Measurements from ENCODE around the gene NCAM2. TPM values are rescaled to one million over a fixed set of nuclear protein-coding genes. Genes with fewer than 3 reads are reported as not detected.

NCAM2 gene
- polyA plus RNA-seq, 1 experiment: 7.7 TPM

GRCh38 chr21:21246007-21246406 lies 247.8 kb downstream of the NCAM2 start:
- H3K4me3 ChIP-seq (ENCODE audit: low read depth, low read length): no peak overlapping the region
- no peaks in the 10 kb centered on the region for H3K27me3 ChIP-seq (ENCODE audit: control insufficient read depth, insufficient read depth, low read length)
- H3K9me3 ChIP-seq (ENCODE audit: control insufficient read depth, insufficient read depth, low read length): no peaks in the 10 kb centered on the region
- no peak overlapping the region for H3K27ac ChIP-seq (ENCODE audit: low read depth, low read length)
- ChIA-PET CTCF (interaction anchor here (0.9 kb wide), 1 partner anchor 676 kb away, joined by 4 read pairs; no protein-coding TSS in a partner anchor), POLR2A (no interaction called here)
- TF ChIP-seq CTCF (IDR thresholded peaks at IDR 0.05; ENCODE audit: low read depth, low read length): no peak
- no peak for DNase-seq (ENCODE audit: low read depth, low spot score)

GRCh38 chr21:21247424-21247823 lies 249.2 kb downstream of the NCAM2 start:
- no peaks in the 10 kb centered on the region for H3K27me3 ChIP-seq (ENCODE audit: control insufficient read depth, insufficient read depth, low read length)
- CTCF ChIA-PET: no interaction called here
- POLR2A ChIA-PET: no interaction called here
- no peak for TF ChIP-seq CTCF (IDR thresholded peaks at IDR 0.05; ENCODE audit: low read depth, low read length)
- DNase-seq (ENCODE audit: low read depth, low spot score): no peak
- no peak overlapping the region for H3K27ac ChIP-seq (ENCODE audit: low read depth, low read length)
- H3K4me3 ChIP-seq (ENCODE audit: low read depth, low read length): no peak overlapping the region
- no peaks in the 10 kb centered on the region for H3K9me3 ChIP-seq (ENCODE audit: control insufficient read depth, insufficient read depth, low read length)

- H3K9me3 ChIP-seq (ENCODE audit: control insufficient read depth, insufficient read depth, low read length): no peaks in the 10 kb centered on the region
- no peak for DNase-seq (ENCODE audit: low read depth, low spot score)
- POLR2A ChIA-PET: no interaction called here
- H3K27ac ChIP-seq (ENCODE audit: low read depth, low read length): no peak overlapping the region
- no peaks in the 10 kb centered on the region for H3K27me3 ChIP-seq (ENCODE audit: control insufficient read depth, insufficient read depth, low read length)
- no peak for TF ChIP-seq CTCF (IDR thresholded peaks at IDR 0.05; ENCODE audit: low read depth, low read length)
- H3K4me3 ChIP-seq (ENCODE audit: low read depth, low read length): no peak overlapping the region
- CTCF ChIA-PET: interaction anchor here (0.6 kb wide), 1 partner anchor 181 kb away, joined by 5 read pairs; no protein-coding TSS in a partner anchor
These were observed 263.8 kb downstream of the NCAM2 start for GRCh38 chr21:21262048-21262447.

GRCh38 chr21:21268061-21268471 lies 269.9 kb downstream of the NCAM2 start:
- H3K27ac ChIP-seq (ENCODE audit: low read depth, low read length): no peak overlapping the region
- CTCF ChIA-PET: interaction anchor here (0.8 kb wide), 1 partner anchor 36 kb away, joined by 3 read pairs; no protein-coding TSS in a partner anchor
- H3K27me3 ChIP-seq (ENCODE audit: control insufficient read depth, insufficient read depth, low read length): no peaks in the 10 kb centered on the region
- TF ChIP-seq CTCF (IDR thresholded peaks at IDR 0.05; ENCODE audit: low read depth, low read length): no peak
- POLR2A ChIA-PET: no interaction called here
- no peak overlapping the region for H3K4me3 ChIP-seq (ENCODE audit: low read depth, low read length)
- H3K9me3 ChIP-seq (ENCODE audit: control insufficient read depth, insufficient read depth, low read length): no peaks in the 10 kb centered on the region
- DNase-seq (ENCODE audit: low read depth, low spot score): no peak

GRCh38 chr21:21268885-21269284 lies 270.7 kb downstream of the NCAM2 start:
- POLR2A ChIA-PET: no interaction called here
- CTCF ChIA-PET: no interaction called here
- DNase-seq (ENCODE audit: low read depth, low spot score): no peak
- Histone ChIP-seq H3K27me3 (ENCODE audit: control insufficient read depth, insufficient read depth, low read length) (no peaks in the 10 kb centered on the region), H3K9me3 (ENCODE audit: control insufficient read depth, insufficient read depth, low read length) (no peaks in the 10 kb centered on the region), H3K27ac (ENCODE audit: low read depth, low read length) (no peak overlapping the region), H3K4me3 (ENCODE audit: low read depth, low read length) (no peak overlapping the region)
- TF ChIP-seq CTCF (IDR thresholded peaks at IDR 0.05; ENCODE audit: low read depth, low read length): no peak
